ENCODE measurements around the gene NEK1. TPM values are rescaled to one million over a fixed set of nuclear protein-coding genes. Genes with fewer than 3 reads are reported as not detected.
A peak's percentile ranks its signal among the peaks of the same experiment; 100 is the strongest.
"Not testable (repeated sequence)": the region's sequence is repeated elsewhere in the genome, so short reads cannot be mapped to it uniquely, and the experiment has no call there.

NEK1 gene
- total and polyA plus RNA-seq, 2 donors (not counting 3 experiments of a cell fraction or from before 2014, with no cell fraction given): 2.6 to 10.1 TPM

GRCh38 chr4:169624012-169624411, 11.6 kb upstream of the NEK1 start:
- peaks cover 19% of the 10 kb centered on the region for H3K4me1 ChIP-seq (ENCODE audit: control insufficient read depth, extremely low read depth, insufficient read depth, low read length)
- H3K9me1 ChIP-seq (replicated peaks; ENCODE audit: control insufficient read depth, extremely low read depth, insufficient read depth, low read length); FAIRE-seq; H3K36me3 ChIP-seq (ENCODE audit: control insufficient read depth in 2 of 2, extremely low read depth in 1 of 2, insufficient read depth in 2 of 2, low read length in 2 of 2); BruUV-seq (replicated peaks); POLR2A ChIA-PET; DNase-seq (ENCODE audit: low read depth, low spot score); intact Hi-C loops (cut with micrococcal nuclease); H3K4me2 ChIP-seq (ENCODE audit: insufficient read depth, low read length); H2AFZ ChIP-seq (ENCODE audit: low read depth, low read length); H3K27me3 ChIP-seq (ENCODE audit: control insufficient read depth in 2 of 2, insufficient read depth in 2 of 2, low read length in 2 of 2); H3K4me3 ChIP-seq (replicated peaks in 1 of 3; ENCODE audit: insufficient read depth in 1 of 3, low read depth in 1 of 3, low read length in 3 of 3); H3K9ac ChIP-seq (replicated peaks; ENCODE audit: extremely low read depth, insufficient read depth, low read length); H3K27ac ChIP-seq (ENCODE audit: insufficient read depth, low read depth, low read length); dilution Hi-C loops (cut with MboI; ENCODE audit: extremely low pct_ligation_motif_present, low sequenced_read_pairs); H4K20me1 ChIP-seq (replicated peaks; ENCODE audit: control insufficient read depth, extremely low read depth, insufficient read depth, low read length); H3K9me3 ChIP-seq (replicated peaks; ENCODE audit: control insufficient read depth, insufficient read depth, low read length): not testable (repeated sequence)
- peaks cover 55% of the 10 kb centered on the region for H3K79me2 ChIP-seq (ENCODE audit: control insufficient read depth, insufficient read depth, low read length)
- CTCF ChIA-PET: interaction anchor here (1.2 to 1.6 kb wide), 2 partner anchors 11 to 99 kb away, joined by 4 to 5 read pairs; no protein-coding TSS in a partner anchor

- dilution Hi-C loops (cut with MboI; ENCODE audit: extremely low pct_ligation_motif_present, low sequenced_read_pairs) (no loop called here), intact Hi-C loops (cut with micrococcal nuclease) (no loop called here)
- Histone ChIP-seq H3K4me1 (ENCODE audit: control insufficient read depth, extremely low read depth, insufficient read depth, low read length) (peaks cover 19% of the 10 kb centered on the region), H3K36me3 (ENCODE audit: control insufficient read depth in 2 of 2, extremely low read depth in 1 of 2, insufficient read depth in 2 of 2, low read length in 2 of 2) (no peaks in the 10 kb centered on the region), H3K9ac (replicated peaks; ENCODE audit: extremely low read depth, insufficient read depth, low read length) (peak overlapping the region; percentile 99), H3K27me3 (ENCODE audit: control insufficient read depth in 2 of 2, insufficient read depth in 2 of 2, low read length in 2 of 2) (no peaks in the 10 kb centered on the region), H4K20me1 (replicated peaks; ENCODE audit: control insufficient read depth, extremely low read depth, insufficient read depth, low read length) (peaks cover 4% of the 10 kb centered on the region), H3K79me2 (ENCODE audit: control insufficient read depth, insufficient read depth, low read length) (peaks cover 53% of the 10 kb centered on the region), H3K27ac (ENCODE audit: insufficient read depth, low read depth, low read length) (peak overlapping the region; percentile 92), H3K9me1 (replicated peaks; ENCODE audit: control insufficient read depth, extremely low read depth, insufficient read depth, low read length) (no peaks in the 10 kb centered on the region), H3K4me2 (ENCODE audit: insufficient read depth, low read length) (peak overlapping the region; percentile 100), H3K4me3 (replicated peaks in 1 of 3; ENCODE audit: insufficient read depth in 1 of 3, low read depth in 1 of 3, low read length in 3 of 3) (peak overlapping the region in 2 of 3 experiments; percentile 91 to 98), H3K9me3 (replicated peaks; ENCODE audit: control insufficient read depth, insufficient read depth, low read length) (no peaks in the 10 kb centered on the region), H2AFZ (ENCODE audit: low read depth, low read length) (no peak overlapping the region)
- ChIA-PET CTCF (interaction anchor here (1.3 kb wide), 1 partner anchor 9 kb away, joined by 3 read pairs; no protein-coding TSS in a partner anchor), POLR2A (no interaction called here)
- TF ChIP-seq EZH2 (IDR thresholded peaks at IDR 0.05; ENCODE audit: borderline replicate concordance, low read depth, low read length, severe bottlenecking) (no peak), POLR2AphosphoS5 (IDR thresholded peaks at IDR 0.05; ENCODE audit: insufficient read depth, low read depth, low read length) (no peak), CTCF (IDR thresholded peaks at IDR 0.05; ENCODE audit: extremely low read depth in 1 of 2, insufficient read depth in 1 of 2, low read depth in 1 of 2, low read length in 2 of 2) (no peak), MAX (IDR thresholded peaks at IDR 0.05; ENCODE audit: insufficient read depth, insufficient read length) (no peak), GATA2 (IDR thresholded peaks at IDR 0.05; ENCODE audit: insufficient read depth, insufficient read length, low read depth, low read length) (no peak), POLR2A (IDR thresholded peaks at IDR 0.05; ENCODE audit: low read depth, low read length) (no peak), FOS (IDR thresholded peaks at IDR 0.05; ENCODE audit: borderline replicate concordance, insufficient read depth, low read length) (no peak), JUN (IDR thresholded peaks at IDR 0.05; ENCODE audit: borderline replicate concordance, insufficient read depth, insufficient read length, low read depth) (no peak), MYC (IDR thresholded peaks at IDR 0.05; ENCODE audit: low read depth, low read length) (no peak)
- DNase-seq (ENCODE audit: low read depth, low spot score) (peak; percentile 46), FAIRE-seq (no peak)
- no TSS peak for BruUV-seq (replicated peaks)
These were observed 10.2 kb upstream of the NEK1 start for GRCh38 chr4:169622566-169622965.

Measured in endothelial cell of umbilical vein (primary cell).